Fibroblast of villous mesenchyme (primary cell): ENCODE data around the gene RNF135. TPM values are rescaled to one million over a fixed set of nuclear protein-coding genes. Genes with fewer than 3 reads are reported as not detected.

Experiments used
- DNase-seq: peaks from one replicate; pipeline ENCODE4 v3.0.0-alpha.2; 2010; ENCODE audit warnings: low read depth
- H3K4me3 ChIP-seq: 2 replicates; pipeline ENCODE4 v1.5.1; 2011; ENCODE audit warnings: low read depth, mild to moderate bottlenecking, low read length
- total RNA-seq: library from RNA; depleted of rRNA; stranded (reverse); fragments of >200 nt; gene quantifications from 2 replicates; pipeline ENCODE4 v1.2.3, GENCODE V29; 2012
- TF ChIP-seq, protein P1 (sequence below): IDR thresholded peaks from 2 replicates; pipeline ENCODE4 v1.5.1; 2012; ENCODE audit warnings: low read depth, mild to moderate bottlenecking, low read length; ENCODE audit not compliant: insufficient read depth

RNF135 gene
- total RNA-seq, 1 donor: 8.6 TPM

DNA sequence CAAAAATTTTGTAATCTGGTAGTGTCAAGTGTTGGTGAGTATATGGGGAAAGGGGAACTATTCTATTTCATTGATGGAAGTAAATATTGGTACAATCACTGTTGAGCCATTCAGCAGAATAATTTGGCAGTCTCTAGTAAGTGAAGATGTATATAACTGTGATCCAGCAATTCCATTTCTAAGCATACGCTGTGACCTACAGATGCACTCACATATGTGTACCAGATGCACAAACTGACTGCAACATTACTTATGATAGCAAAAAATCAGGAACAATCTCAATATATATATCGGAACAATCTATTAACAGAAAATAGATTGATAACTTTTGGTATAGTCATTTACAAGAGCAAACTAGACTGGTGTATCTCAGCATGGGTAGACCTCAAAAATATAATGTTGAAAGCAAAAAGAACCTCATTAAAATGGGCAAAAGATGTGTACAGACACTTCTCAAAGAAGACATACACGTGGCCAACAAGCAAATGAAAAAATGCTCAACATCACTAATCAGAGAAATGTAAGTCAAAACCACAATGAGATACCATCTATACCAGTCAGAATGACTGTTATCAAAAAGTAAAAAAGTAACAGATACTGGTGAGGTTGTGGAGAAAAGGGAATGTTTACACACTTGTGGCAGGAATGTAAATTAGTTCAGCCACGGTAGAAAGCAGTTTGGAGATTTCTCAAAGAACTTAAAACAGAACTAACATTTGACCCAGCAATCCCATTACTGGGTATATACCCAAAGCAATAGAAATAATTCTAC is 28.3 kb upstream of the RNF135 start:
- peak; percentile 72 for DNase-seq
- no peak overlapping the region for H3K4me3 ChIP-seq
- TF ChIP-seq, protein P1, sequence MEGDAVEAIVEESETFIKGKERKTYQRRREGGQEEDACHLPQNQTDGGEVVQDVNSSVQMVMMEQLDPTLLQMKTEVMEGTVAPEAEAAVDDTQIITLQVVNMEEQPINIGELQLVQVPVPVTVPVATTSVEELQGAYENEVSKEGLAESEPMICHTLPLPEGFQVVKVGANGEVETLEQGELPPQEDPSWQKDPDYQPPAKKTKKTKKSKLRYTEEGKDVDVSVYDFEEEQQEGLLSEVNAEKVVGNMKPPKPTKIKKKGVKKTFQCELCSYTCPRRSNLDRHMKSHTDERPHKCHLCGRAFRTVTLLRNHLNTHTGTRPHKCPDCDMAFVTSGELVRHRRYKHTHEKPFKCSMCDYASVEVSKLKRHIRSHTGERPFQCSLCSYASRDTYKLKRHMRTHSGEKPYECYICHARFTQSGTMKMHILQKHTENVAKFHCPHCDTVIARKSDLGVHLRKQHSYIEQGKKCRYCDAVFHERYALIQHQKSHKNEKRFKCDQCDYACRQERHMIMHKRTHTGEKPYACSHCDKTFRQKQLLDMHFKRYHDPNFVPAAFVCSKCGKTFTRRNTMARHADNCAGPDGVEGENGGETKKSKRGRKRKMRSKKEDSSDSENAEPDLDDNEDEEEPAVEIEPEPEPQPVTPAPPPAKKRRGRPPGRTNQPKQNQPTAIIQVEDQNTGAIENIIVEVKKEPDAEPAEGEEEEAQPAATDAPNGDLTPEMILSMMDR: peak; percentile 40

GRCh38 chr17:30947796-30948195 is 23.0 kb upstream of the RNF135 start:
- no peak overlapping the region for H3K4me3 ChIP-seq
- TF ChIP-seq, protein P1: no peak
- peak; percentile 12 for DNase-seq

GRCh38 chr17:30950189-30950588 is 20.6 kb upstream of the RNF135 start:
- H3K4me3 ChIP-seq: no peak overlapping the region
- TF ChIP-seq, protein P1: no peak
- DNase-seq: no peak

DNA sequence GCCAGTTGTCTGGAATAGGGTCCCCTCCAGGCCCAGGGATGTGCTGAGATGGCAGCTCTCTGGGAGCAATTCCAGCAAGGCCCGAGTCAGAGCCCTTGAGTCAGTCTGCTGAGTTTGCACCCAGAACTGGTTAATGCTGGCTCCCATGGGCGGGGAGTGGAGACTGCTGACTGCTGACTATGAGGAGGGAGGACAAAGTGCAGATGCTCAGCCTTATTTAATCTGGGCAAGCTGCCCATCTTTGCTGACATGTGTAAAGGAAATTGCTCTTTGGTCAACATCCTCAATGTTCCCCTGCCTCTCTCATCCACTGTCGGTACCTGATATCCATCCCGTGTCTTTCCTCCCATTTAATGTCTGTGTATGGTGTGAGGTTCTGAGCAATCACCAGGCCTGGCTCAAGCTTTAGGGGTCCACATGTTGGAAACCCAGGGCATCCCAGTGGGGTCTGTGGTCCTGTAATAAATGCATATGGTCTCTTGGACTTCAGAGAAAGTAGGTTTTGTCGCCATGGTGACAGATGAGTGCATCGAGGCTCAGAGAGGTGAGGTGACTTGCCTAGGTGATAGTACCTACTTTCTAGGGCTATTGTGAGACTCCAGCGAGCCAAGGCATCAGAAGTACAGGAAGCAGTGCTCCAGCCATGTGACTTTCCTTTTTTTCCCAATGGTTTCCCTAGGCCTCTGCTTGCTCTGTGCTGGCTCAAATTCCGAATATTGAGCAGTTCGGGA is 20.0 kb upstream of the RNF135 start:
- no peak overlapping the region for H3K4me3 ChIP-seq
- TF ChIP-seq, protein P1: no peak
- DNase-seq: peak; percentile 95

- no peak for DNase-seq
- TF ChIP-seq, protein P1: no peak
- no peak overlapping the region for H3K4me3 ChIP-seq
Observed at GRCh38 chr17:30952638-30953393, 18.0 kb upstream of the RNF135 start.

- TF ChIP-seq, protein P1: no peak
- no peak overlapping the region for H3K4me3 ChIP-seq
- peak; percentile 11 for DNase-seq
Observed at GRCh38 chr17:30954046-30954830, 16.6 kb upstream of the RNF135 start.
